ENCODE results near the gene SLC39A2. TPM values are rescaled to one million over a fixed set of nuclear protein-coding genes. Genes with fewer than 3 reads are reported as not detected.

The SLC39A2 gene
- total RNA-seq, 3 donors from 2014 or later (not counting 1 experiment from before 2014, with no cell fraction given), result not detected

DNA sequence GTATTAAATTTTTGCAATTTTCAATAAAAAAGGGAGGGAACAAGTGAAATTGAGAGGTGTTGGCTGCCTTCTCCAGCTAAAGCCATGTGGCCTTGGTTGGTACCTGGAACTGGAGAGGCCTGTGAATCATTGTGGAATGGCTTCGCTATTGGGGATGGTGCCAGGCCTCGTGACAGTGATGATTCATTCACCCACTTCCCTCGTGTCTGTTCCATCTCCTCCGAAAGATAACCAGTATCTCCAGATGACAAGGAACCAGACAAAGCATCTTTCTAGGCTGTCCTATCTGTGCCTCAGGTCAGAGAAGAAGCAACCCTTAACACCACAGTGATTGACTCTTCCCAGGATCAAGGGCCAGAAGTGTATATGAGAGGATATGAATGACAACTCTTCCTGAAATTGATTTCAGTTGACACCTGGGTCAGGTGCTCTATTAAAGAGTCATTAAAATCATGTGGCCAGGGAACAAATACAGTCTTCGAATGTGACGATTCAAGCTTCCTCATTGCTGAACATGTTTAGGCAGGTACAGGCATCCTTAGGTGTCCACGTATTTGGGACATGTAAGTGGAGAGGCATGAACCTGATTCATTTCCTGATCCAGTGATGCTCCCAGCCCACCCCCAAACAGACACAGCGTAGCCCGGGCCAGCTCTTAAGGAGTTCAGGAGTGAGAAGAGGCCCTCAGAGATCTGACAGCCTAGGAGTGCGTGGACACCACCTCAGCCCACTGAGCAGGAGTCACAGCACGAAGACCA lies 42.8 kb downstream of the SLC39A2 start, which contains the start of gene RNASE7:
RNASE7 (plus strand) TSS at position 687 of the 758 bp plus-strand sequence. CDS start 631 bp downstream, outside the sequence.
- Mint-ChIP-seq H3K9me3 (no peaks in the 10 kb centered on the region), H3K27ac (no peak within 1 kb of the TSS), H3K27me3 (ENCODE audit: low read depth in 2 of 2) (peaks cover 38 to 45% of the 10 kb centered on the region in 2 donors), H3K4me1 (no peaks in the 10 kb centered on the region), H3K4me3 (no peak within 1 kb of the TSS), H3K36me3 (no peaks in the 10 kb centered on the region)
- H3K9me3 ChIP-seq (ENCODE audit: control insufficient read depth, insufficient read depth, low read length), result no peaks in the 10 kb centered on the region
- peaks cover 3% of the 10 kb centered on the region for H3K27me3 ChIP-seq (ENCODE audit: control insufficient read depth, insufficient read depth, low read length)
- TF ChIP-seq, protein P1, sequence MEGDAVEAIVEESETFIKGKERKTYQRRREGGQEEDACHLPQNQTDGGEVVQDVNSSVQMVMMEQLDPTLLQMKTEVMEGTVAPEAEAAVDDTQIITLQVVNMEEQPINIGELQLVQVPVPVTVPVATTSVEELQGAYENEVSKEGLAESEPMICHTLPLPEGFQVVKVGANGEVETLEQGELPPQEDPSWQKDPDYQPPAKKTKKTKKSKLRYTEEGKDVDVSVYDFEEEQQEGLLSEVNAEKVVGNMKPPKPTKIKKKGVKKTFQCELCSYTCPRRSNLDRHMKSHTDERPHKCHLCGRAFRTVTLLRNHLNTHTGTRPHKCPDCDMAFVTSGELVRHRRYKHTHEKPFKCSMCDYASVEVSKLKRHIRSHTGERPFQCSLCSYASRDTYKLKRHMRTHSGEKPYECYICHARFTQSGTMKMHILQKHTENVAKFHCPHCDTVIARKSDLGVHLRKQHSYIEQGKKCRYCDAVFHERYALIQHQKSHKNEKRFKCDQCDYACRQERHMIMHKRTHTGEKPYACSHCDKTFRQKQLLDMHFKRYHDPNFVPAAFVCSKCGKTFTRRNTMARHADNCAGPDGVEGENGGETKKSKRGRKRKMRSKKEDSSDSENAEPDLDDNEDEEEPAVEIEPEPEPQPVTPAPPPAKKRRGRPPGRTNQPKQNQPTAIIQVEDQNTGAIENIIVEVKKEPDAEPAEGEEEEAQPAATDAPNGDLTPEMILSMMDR (IDR thresholded peaks at IDR 0.05), result no peak
- ATAC-seq (no peak), DNase-seq (no peak)
- H3K27ac ChIP-seq (ENCODE audit: low read length), result no peak within 1 kb of the TSS
- no peaks in the 10 kb centered on the region for H3K36me3 ChIP-seq (ENCODE audit: control insufficient read depth, insufficient read depth, low read length)
- intact Hi-C loops (cut with micrococcal nuclease), result no loop called here
- H3K4me3 ChIP-seq (ENCODE audit: low read length), result no peak within 1 kb of the TSS
- H3K4me1 ChIP-seq (ENCODE audit: control insufficient read depth, insufficient read depth, low read length), result no peaks in the 10 kb centered on the region
- 75% methylated on average over 11 of the region's 11 CpGs for WGBS (ENCODE audit: insufficient coverage)

DNA sequence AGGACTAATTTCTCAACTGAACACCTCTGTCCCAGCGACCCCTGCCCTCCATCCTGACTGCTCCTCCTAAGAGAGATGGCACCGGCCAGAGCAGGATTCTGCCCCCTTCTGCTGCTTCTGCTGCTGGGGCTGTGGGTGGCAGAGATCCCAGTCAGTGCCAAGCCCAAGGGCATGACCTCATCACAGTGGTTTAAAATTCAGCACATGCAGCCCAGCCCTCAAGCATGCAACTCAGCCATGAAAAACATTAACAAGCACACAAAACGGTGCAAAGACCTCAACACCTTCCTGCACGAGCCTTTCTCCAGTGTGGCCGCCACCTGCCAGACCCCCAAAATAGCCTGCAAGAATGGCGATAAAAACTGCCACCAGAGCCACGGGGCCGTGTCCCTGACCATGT lies 43.8 kb downstream of the SLC39A2 start:
- no peaks in the 10 kb centered on the region for H3K36me3 Mint-ChIP-seq
- no peak overlapping the region for H3K27ac ChIP-seq (ENCODE audit: low read length)
- peaks cover 3% of the 10 kb centered on the region for H3K27me3 ChIP-seq (ENCODE audit: control insufficient read depth, insufficient read depth, low read length)
- H3K4me1 Mint-ChIP-seq, result no peaks in the 10 kb centered on the region
- no peak overlapping the region for H3K4me3 ChIP-seq (ENCODE audit: low read length)
- no peaks in the 10 kb centered on the region for H3K9me3 Mint-ChIP-seq
- TF ChIP-seq, protein P1 (IDR thresholded peaks at IDR 0.05), result no peak
- H3K27me3 Mint-ChIP-seq (ENCODE audit: low read depth in 2 of 2), result peaks cover 32 to 42% of the 10 kb centered on the region in 2 donors
- no peak for DNase-seq
- WGBS (ENCODE audit: insufficient coverage), result 36% methylated on average over 8 of the region's 8 CpGs
- intact Hi-C loops (cut with micrococcal nuclease), result no loop called here
- no peaks in the 10 kb centered on the region for H3K36me3 ChIP-seq (ENCODE audit: control insufficient read depth, insufficient read depth, low read length)
- no peaks in the 10 kb centered on the region for H3K9me3 ChIP-seq (ENCODE audit: control insufficient read depth, insufficient read depth, low read length)
- H3K4me1 ChIP-seq (ENCODE audit: control insufficient read depth, insufficient read depth, low read length), result no peaks in the 10 kb centered on the region
- no peak overlapping the region for H3K4me3 Mint-ChIP-seq
- H3K27ac Mint-ChIP-seq, result no peak overlapping the region
- no peak for ATAC-seq

DNA sequence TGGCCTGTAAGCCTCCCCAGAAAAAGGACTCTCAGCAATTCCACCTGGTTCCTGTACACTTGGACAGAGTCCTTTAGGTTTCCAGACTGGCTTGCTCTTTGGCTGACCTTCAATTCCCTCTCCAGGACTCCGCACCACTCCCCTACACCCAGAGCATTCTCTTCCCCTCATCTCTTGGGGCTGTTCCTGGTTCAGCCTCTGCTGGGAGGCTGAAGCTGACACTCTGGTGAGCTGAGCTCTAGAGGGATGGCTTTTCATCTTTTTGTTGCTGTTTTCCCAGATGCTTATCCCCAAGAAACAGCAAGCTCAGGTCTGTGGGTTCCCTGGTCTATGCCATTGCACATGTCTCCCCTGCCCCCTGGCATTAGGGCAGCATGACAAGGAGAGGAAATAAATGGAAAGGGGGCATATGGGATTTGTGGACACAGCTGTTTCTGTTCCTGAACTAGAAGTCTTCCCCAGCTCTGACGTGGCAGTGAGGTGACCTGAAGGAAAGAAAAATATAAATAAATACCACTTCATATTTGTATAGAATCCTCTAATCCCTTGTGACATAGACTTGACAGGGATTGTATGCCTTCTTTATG lies 44.4 kb downstream of the SLC39A2 start:
- TF ChIP-seq, protein P1 (IDR thresholded peaks at IDR 0.05), result no peak
- H3K27ac ChIP-seq (ENCODE audit: low read length), result no peak overlapping the region
- H3K4me1 Mint-ChIP-seq, result no peaks in the 10 kb centered on the region
- ATAC-seq (no peak), DNase-seq (no peak)
- H3K27ac Mint-ChIP-seq, result no peak overlapping the region
- H3K27me3 Mint-ChIP-seq (ENCODE audit: low read depth in 2 of 2), result peaks cover 27 to 36% of the 10 kb centered on the region in 2 donors
- peaks cover 3% of the 10 kb centered on the region for H3K27me3 ChIP-seq (ENCODE audit: control insufficient read depth, insufficient read depth, low read length)
- H3K9me3 ChIP-seq (ENCODE audit: control insufficient read depth, insufficient read depth, low read length), result no peaks in the 10 kb centered on the region
- WGBS (ENCODE audit: insufficient coverage), result 88% methylated on average over 1 of the region's 2 CpGs
- H3K9me3 Mint-ChIP-seq, result no peaks in the 10 kb centered on the region
- no peaks in the 10 kb centered on the region for H3K4me1 ChIP-seq (ENCODE audit: control insufficient read depth, insufficient read depth, low read length)
- intact Hi-C loops (cut with micrococcal nuclease), result no loop called here
- no peaks in the 10 kb centered on the region for H3K36me3 Mint-ChIP-seq
- no peaks in the 10 kb centered on the region for H3K36me3 ChIP-seq (ENCODE audit: control insufficient read depth, insufficient read depth, low read length)
- H3K4me3 Mint-ChIP-seq, result no peak overlapping the region
- no peak overlapping the region for H3K4me3 ChIP-seq (ENCODE audit: low read length)
